Activated CD8-positive, alpha-beta T cell treated with anti-CD3 and anti-CD28 coated beads for 36 hours (primary cell): Measurements from ENCODE around the gene FXYD7. TPM values are rescaled to one million over a fixed set of nuclear protein-coding genes. Genes with fewer than 3 reads are reported as not detected.

Experiments
- ATAC-seq: fragments of 200-7000 bp; cut with Tn5 transposase; one replicate; pipeline ENCODE4 v1.10.0; 2021; ENCODE audit warnings: mild to moderate bottlenecking, moderate library complexity
- CTCF ChIA-PET: fragments of 350-600 bp; sonication (Branson Sonifier 250); formaldehyde crosslinking; loops from one replicate; lab custom pipeline; 2021; ENCODE audit warnings: antibody characterized with exemption; lab: Charles Lee
- POLR2A ChIA-PET: fragments of 350-600 bp; sonication (Branson Sonifier 250); formaldehyde crosslinking; loops from one replicate; lab custom pipeline; 2021; ENCODE audit warnings: antibody characterized with exemption; lab: Charles Lee
- DNase-seq: peaks from one replicate; pipeline ENCODE4 v3.0.0-alpha.2; 2020
- H3K27ac Mint-ChIP-seq: one replicate; pipeline ENCODE4 v1.8.0; 2021; ENCODE audit warnings: mild to moderate bottlenecking, mixed read lengths
- H3K27me3 Mint-ChIP-seq: one replicate; pipeline ENCODE4 v1.8.0; 2021; ENCODE audit warnings: mixed read lengths
- H3K36me3 Mint-ChIP-seq: one replicate; pipeline ENCODE4 v1.8.0; 2021; ENCODE audit warnings: low read depth, mixed read lengths
- H3K4me1 Mint-ChIP-seq: one replicate; pipeline ENCODE4 v1.8.0; 2021; ENCODE audit warnings: low read depth, mixed read lengths
- H3K4me3 Mint-ChIP-seq: one replicate; pipeline ENCODE4 v1.8.0; 2021; ENCODE audit warnings: mild to moderate bottlenecking, moderate library complexity, mixed read lengths
- H3K9me3 Mint-ChIP-seq: one replicate; pipeline ENCODE4 v1.8.0; 2021; ENCODE audit warnings: mixed read lengths
- CTCF ChIP-seq: fragments of 200-600 bp; IDR thresholded peaks from one replicate; pipeline ENCODE4 v1.8.0; 2022; ENCODE audit warnings: antibody characterized with exemption, mild to moderate bottlenecking
- intact Hi-C: fragments of 100-400 bp; cut with micrococcal nuclease; formaldehyde crosslinking; loops from one replicate; pipeline ENCODE4 v1.10.0; 2022
- total RNA-seq, 2 experiments: library from RNA; stranded (reverse); gene quantifications; one replicate each; pipeline ENCODE4 v1.2.3, GENCODE V29; 2021

The FXYD7 gene
- total RNA-seq, 2 experiments from 2014 or later: 0.38 TPM; not detected in 1

GRCh38 chr19:35115177-35115951 lies 27.7 kb upstream of the FXYD7 start, which contains the start of gene FXYD3:
TSS of gene FXYD3 (plus strand) at chr19:35115823. CDS start at chr19:35119377, 3,554 bp downstream.
- CTCF ChIA-PET: interaction anchor here (0.7 to 2.5 kb wide), 19 partner anchors 8 to 277 kb away, joined by 3 to 11 read pairs (median 3); partner anchors contain the start of genes FXYD5, HAMP and LGI4
- TF ChIP-seq CTCF: no peak
- ATAC-seq: no peak
- Mint-ChIP-seq H3K9me3 (no peaks in the 10 kb centered on the region), H3K4me3 (peak within 1 kb of the TSS; percentile 19), H3K36me3 (no peaks in the 10 kb centered on the region), H3K4me1 (peaks cover 5% of the 10 kb centered on the region), H3K27me3 (no peaks in the 10 kb centered on the region), H3K27ac (no peak within 1 kb of the TSS)
- DNase-seq: no peak
- intact Hi-C loops: no loop called here
- POLR2A ChIA-PET: no interaction called here

- Mint-ChIP-seq H3K36me3 (no peaks in the 10 kb centered on the region), H3K27ac (no peak overlapping the region), H3K4me1 (peaks cover 5% of the 10 kb centered on the region), H3K4me3 (no peak overlapping the region), H3K27me3 (no peaks in the 10 kb centered on the region), H3K9me3 (no peaks in the 10 kb centered on the region)
- ChIA-PET CTCF (interaction anchor here (0.8 to 2.5 kb wide), 7 partner anchors 8 to 70 kb away, joined by 3 to 9 read pairs (median 4); no protein-coding TSS in a partner anchor), POLR2A (interaction anchor here (0.7 kb wide), 1 partner anchor 23 kb away, joined by 3 read pairs; no protein-coding TSS in a partner anchor)
- no peak for ATAC-seq
- no peak for DNase-seq
- intact Hi-C loops: no loop called here
- no peak for TF ChIP-seq CTCF
Observed at GRCh38 chr19:35116072-35116801, 26.8 kb upstream of the FXYD7 start.

- CTCF ChIA-PET: interaction anchor here (1.1 to 2.5 kb wide), 4 partner anchors 7 to 71 kb away, joined by 4 to 8 read pairs (median 5); no protein-coding TSS in a partner anchor
Observed at GRCh38 chr19:35117116-35117515, 25.9 kb upstream of the FXYD7 start.

GRCh38 chr19:35117799-35118198 lies 25.3 kb upstream of the FXYD7 start:
- POLR2A ChIA-PET: interaction anchor here (0.6 kb wide), 1 partner anchor 401 kb away, joined by 4 read pairs; no protein-coding TSS in a partner anchor
- ATAC-seq: no peak
- intact Hi-C loops: no loop called here
- CTCF ChIA-PET: interaction anchor here (1.2 to 2.5 kb wide), 3 partner anchors 18 to 72 kb away, joined by 4 to 8 read pairs (median 4); no protein-coding TSS in a partner anchor
- DNase-seq: no peak
- no peaks in the 10 kb centered on the region for H3K9me3 Mint-ChIP-seq
- no peak overlapping the region for H3K27ac Mint-ChIP-seq
- no peak for TF ChIP-seq CTCF
- H3K36me3 Mint-ChIP-seq: no peaks in the 10 kb centered on the region
- no peak overlapping the region for H3K4me3 Mint-ChIP-seq
- H3K4me1 Mint-ChIP-seq: peaks cover 5% of the 10 kb centered on the region
- no peaks in the 10 kb centered on the region for H3K27me3 Mint-ChIP-seq

More at GRCh38 chr19:35117116-35117515, 25.9 kb upstream of the FXYD7 start:
- H3K27me3 Mint-ChIP-seq: no peaks in the 10 kb centered on the region
- no peaks in the 10 kb centered on the region for H3K36me3 Mint-ChIP-seq
- TF ChIP-seq CTCF: no peak
- intact Hi-C loops: no loop called here
- no peak overlapping the region for H3K4me3 Mint-ChIP-seq
- ATAC-seq (no peak), DNase-seq (no peak)
- peaks cover 5% of the 10 kb centered on the region for H3K4me1 Mint-ChIP-seq
- H3K9me3 Mint-ChIP-seq: no peaks in the 10 kb centered on the region
- no peak overlapping the region for H3K27ac Mint-ChIP-seq
- POLR2A ChIA-PET: interaction anchor here (0.7 kb wide), 1 partner anchor 24 kb away, joined by 3 read pairs; no protein-coding TSS in a partner anchor
